Measurements from ENCODE around the gene PDZK1.

Gene PDZK1

GRCh38 chr1:145710291-145711027 is 3.3 kb upstream of the PDZK1 start:
- in situ Hi-C loops (cut with MboI; ENCODE audit: low pct_unique_long_range_greater_than_20kb, low sequenced_read_pairs, unreplicated experiment) = no loop called here
- TF ChIP-seq, protein P1, sequence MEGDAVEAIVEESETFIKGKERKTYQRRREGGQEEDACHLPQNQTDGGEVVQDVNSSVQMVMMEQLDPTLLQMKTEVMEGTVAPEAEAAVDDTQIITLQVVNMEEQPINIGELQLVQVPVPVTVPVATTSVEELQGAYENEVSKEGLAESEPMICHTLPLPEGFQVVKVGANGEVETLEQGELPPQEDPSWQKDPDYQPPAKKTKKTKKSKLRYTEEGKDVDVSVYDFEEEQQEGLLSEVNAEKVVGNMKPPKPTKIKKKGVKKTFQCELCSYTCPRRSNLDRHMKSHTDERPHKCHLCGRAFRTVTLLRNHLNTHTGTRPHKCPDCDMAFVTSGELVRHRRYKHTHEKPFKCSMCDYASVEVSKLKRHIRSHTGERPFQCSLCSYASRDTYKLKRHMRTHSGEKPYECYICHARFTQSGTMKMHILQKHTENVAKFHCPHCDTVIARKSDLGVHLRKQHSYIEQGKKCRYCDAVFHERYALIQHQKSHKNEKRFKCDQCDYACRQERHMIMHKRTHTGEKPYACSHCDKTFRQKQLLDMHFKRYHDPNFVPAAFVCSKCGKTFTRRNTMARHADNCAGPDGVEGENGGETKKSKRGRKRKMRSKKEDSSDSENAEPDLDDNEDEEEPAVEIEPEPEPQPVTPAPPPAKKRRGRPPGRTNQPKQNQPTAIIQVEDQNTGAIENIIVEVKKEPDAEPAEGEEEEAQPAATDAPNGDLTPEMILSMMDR (IDR thresholded peaks at IDR 0.05; ENCODE audit: extremely low read depth, insufficient read depth, missing control alignments) = no peak
- DNase-seq (ENCODE audit: low spot score) = no peak

- DNase-seq (ENCODE audit: low spot score) = peak; percentile 35
- in situ Hi-C loops (cut with MboI; ENCODE audit: low pct_unique_long_range_greater_than_20kb, low sequenced_read_pairs, unreplicated experiment) = no loop called here
- TF ChIP-seq, protein P1 (IDR thresholded peaks at IDR 0.05; ENCODE audit: extremely low read depth, insufficient read depth, missing control alignments) = no peak
Observed at GRCh38 chr1:145708063-145708462, 895 bp upstream of the PDZK1 start.

- TF ChIP-seq, protein P1 (IDR thresholded peaks at IDR 0.05; ENCODE audit: extremely low read depth, insufficient read depth, missing control alignments) = no peak
- DNase-seq (ENCODE audit: low spot score) = no peak
- in situ Hi-C loops (cut with MboI; ENCODE audit: low pct_unique_long_range_greater_than_20kb, low sequenced_read_pairs, unreplicated experiment) = no loop called here
Observed at GRCh38 chr1:145706086-145706664, 993 bp downstream of the PDZK1 start.

DNA sequence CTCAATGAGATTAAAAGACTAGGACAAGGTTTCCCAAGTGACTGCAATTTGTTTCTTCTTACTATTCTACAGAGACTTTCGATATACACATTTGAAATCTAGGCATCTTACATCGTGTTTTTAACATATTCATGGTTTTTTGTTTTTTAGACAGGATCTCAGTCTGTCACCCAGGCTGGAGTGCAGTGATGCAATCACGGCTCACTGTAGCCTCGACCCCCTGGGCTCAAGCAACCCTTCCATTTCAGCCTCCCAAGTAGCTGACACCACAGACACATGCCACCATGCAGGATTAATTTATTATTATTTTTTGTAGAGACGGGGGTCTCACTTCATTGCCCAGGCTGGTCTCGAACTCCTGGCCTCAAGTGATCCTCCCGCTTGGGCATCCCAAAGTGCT is 1.5 kb downstream of the PDZK1 start:
- in situ Hi-C loops (cut with MboI; ENCODE audit: low pct_unique_long_range_greater_than_20kb, low sequenced_read_pairs, unreplicated experiment) = no loop called here

GRCh38 chr1:145702826-145703225 is 4.3 kb downstream of the PDZK1 start:
- in situ Hi-C loops (cut with MboI; ENCODE audit: low pct_unique_long_range_greater_than_20kb, low sequenced_read_pairs, unreplicated experiment) = no loop called here
- no peak for DNase-seq (ENCODE audit: low spot score)
- TF ChIP-seq, protein P1 (IDR thresholded peaks at IDR 0.05; ENCODE audit: extremely low read depth, insufficient read depth, missing control alignments) = no peak

More for the DNA sequence above, 1.5 kb downstream of the PDZK1 start:
- DNase-seq (ENCODE audit: low spot score) = no peak
- TF ChIP-seq, protein P1 (IDR thresholded peaks at IDR 0.05; ENCODE audit: extremely low read depth, insufficient read depth, missing control alignments) = no peak

DNA sequence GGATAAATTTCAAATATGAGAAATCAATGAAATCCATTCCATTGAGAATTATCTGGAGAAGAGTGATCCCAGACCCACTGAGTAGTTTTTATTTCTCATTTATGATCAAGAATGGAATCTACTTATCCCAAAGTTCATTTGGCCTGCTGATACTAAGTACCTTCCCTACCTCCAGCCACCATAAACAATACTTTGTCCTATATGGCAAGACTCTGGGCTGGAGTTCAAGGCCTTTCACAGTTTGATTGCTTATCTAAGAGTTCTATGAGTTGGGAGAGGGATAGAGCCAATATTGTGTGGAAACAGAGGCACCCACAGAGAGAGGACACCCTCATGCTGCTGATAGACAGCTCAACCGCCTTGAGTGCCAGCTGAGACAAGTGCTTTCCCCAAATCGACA is 5.1 kb downstream of the PDZK1 start:
- no peak for DNase-seq (ENCODE audit: low spot score)
- TF ChIP-seq, protein P1 (IDR thresholded peaks at IDR 0.05; ENCODE audit: extremely low read depth, insufficient read depth, missing control alignments) = no peak
- in situ Hi-C loops (cut with MboI; ENCODE audit: low pct_unique_long_range_greater_than_20kb, low sequenced_read_pairs, unreplicated experiment) = no loop called here

All from GM13977 (cell line).